GM10847 (cell line): ENCODE results near the gene DENND6B.

Source experiments
- POLR2A ChIP-seq: IDR thresholded peaks from 2 replicates; pipeline ENCODE4 v1.6.1; 2011; ENCODE audit not compliant: insufficient read length; ENCODE audit errors: extremely low read depth

Gene DENND6B

DNA sequence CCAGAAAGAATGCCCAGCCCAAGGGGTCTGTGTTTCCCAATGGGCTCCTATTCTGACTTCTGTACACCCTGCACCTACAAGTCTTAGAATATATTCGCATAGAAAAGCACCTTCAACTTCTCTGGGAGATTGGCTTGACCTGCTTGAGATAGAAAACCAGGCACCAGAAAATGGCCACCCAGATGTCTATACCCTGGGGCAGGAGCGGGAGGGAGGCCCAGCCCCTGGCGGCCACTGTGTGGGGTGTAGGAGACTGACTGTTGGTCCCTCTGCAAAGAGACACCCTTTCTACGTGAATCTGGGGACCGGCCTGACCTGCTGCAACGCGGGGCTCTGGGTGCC is 8.5 kb downstream of the DENND6B start:
- TF ChIP-seq POLR2A = no peak

DNA sequence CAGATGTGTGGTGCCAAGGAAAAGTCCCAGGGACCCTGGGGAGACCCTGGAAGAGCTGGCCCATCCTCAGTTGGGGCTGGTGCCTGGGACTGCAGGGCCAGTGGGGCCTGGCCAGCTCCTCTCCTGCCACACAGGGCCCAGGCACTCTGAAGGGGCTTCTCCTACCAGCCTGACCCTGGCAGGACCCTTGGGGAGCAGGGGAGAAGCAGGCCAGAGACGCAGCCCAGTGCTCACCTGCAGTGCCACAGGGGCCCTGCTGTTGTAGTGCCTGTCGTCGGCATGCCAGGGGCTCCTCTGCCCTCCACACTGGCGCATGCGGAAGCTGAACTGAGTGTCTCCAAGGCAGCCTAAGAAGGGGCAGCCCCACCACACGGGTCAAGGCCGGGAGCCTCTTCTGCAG is 9.1 kb downstream of the DENND6B start:
- no peak for TF ChIP-seq POLR2A

DNA sequence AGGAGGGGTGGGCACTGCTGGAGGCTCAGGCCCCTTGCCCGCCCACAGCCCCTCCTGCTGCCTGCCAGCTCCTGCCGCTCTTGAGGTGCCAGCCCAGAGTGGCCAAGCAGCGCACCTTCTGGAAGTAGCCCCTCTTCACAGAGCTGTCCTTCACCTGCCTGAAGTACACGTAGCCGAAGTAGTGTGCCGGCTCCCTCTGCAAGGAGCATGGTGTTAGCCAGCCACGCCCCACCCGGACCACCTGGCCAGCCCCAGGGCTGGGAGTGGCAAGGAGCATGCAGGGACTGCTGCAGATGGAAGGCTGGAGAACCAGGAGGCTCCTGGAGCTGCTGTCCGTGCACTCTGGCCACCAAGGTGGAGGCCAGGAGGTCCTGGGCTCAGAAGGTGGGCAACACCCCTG is 9.6 kb downstream of the DENND6B start:
- no peak for TF ChIP-seq POLR2A

DNA sequence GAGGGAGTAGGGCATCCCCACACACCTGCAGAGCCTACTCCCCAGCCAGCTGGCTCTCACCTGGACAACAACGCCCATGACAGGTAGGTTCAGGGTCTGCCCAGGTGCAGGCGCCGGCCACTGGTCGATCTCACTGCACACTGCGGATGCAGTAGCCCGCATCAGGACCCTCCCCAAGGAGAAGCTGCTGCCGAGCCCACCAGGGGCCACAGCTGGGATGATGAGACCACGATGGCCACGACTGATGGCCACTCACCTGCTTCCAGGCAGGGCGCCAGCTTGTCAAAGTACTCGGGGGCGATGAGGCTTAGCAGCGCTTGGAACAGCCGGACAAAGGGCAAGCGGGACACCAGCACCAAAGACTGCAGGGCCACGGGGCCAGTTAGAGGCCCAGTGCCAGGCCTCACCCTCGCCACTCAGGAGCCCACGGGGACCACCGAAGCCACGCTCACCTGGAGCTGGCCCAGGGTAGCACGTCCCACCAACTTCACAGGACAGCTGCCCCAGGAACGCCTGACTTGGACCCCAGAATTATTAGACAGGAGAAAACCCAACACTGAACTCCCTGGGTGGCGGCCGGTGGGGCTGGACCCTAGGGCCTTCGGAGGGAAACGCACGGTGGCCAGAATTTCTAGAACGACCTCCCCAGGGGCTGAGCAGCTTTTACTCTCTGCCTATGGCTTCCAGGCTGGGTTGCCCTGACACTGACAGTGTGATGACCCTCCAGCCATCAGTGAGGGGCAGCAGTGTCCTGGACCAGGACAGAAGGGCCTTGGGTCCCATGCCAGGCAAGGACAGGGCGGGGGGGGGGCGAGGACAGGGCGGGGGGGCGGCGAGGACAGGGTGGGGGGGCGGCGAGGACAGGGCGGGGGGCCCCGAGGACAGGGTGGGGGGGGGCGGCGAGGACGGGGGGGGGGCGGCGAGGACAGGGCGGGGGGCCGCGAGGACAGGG is 10.4 kb downstream of the DENND6B start:
- no peak for TF ChIP-seq POLR2A

DNA sequence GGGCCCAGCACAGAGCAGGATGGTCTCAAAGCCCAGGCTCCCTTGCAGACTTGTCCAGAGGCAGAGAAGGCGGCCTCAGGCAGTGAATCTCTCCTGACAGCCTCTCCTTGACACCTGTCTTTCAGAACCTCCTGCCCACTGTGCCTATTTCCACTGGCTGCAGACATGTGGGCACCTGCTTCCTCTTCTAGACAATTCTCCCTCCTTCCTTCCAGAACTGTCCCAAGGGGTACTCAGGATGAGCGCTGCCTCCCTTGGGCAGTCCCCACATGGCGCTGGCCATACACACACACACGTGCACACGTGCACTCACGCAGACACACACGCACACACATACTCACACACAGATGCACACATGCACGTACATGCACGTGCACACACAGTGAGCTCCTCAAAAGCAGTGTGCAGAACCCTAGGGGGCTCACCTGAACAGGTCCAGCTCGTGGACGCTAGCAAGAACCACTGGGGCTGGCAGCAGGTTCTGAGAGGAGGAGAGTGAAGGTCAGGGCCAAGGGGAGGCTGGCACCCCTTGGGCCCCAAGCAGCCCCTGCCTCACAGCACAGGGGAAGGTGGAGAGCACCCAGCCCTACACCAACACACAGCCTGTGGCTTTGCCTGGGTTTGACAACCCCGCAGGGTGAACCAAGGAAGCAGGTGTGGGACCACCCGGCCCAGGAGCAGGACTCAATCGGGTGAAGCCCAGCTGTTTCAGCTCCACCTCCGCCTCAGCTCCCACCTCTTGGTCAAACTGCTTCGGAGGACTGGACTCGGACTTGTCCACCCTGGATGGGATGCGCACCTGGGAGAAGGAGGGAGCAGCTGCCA is 11.3 kb downstream of the DENND6B start:
- no peak for TF ChIP-seq POLR2A

DNA sequence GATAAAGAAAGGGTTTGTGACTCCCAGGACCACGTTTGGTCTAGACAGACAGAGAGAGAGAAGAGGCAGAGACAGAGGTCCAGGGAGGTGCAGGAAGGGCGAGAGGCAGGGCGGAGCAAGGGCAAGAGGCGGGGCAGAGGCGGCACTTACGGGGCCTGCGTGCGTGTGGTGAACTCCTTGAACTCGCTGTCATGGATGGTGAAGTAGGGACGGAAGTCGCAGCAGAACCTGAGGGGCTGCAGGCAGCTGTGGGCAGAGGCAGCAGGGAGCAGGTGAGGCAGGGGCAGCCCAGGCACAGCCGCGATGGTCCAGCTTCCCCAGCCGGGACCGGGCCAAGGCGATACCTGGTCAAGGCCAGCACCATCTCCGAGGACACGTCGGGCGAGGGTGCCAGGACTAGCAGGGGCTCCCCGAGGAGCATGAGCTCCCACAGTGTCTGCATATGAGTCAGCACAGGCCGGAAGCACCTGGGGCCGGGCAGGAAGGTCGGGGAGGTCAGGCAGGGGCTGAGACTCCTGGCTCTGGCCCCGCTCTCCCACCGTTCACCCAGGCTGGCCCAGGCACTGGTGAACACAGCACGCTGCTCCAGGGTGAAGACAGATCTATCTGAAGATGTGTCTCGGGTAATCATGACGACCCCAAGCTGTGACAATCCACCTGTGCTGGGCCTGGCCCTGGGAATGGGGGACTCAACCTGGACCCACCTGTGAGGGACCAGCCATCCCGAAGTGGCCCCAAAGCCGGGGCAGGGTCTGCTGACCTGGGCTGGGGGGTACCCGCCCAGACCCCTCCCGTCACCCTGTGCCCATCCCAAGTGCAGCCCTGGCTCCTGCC is 12.1 kb downstream of the DENND6B start:
- TF ChIP-seq POLR2A = peak; percentile 75

DNA sequence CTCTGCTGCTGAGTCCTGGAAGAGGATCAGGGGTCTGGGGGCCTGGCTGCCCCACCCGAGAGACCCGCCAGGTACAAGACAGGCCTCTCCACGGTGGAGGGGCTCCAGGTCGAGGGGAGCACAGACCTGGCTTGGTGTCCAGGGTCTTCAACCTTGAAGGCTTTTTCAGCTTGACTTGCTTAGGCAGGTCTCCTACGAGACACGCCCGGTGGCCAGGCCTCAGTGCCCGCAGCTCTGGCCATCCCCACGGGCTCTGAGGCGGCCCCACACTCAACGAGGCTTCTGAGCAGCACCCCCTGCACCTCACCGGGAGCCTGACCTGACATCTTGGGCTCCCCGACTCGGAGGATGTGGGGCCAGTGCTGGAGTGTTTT is 12.7 kb downstream of the DENND6B start:
- TF ChIP-seq POLR2A = no peak

DNA sequence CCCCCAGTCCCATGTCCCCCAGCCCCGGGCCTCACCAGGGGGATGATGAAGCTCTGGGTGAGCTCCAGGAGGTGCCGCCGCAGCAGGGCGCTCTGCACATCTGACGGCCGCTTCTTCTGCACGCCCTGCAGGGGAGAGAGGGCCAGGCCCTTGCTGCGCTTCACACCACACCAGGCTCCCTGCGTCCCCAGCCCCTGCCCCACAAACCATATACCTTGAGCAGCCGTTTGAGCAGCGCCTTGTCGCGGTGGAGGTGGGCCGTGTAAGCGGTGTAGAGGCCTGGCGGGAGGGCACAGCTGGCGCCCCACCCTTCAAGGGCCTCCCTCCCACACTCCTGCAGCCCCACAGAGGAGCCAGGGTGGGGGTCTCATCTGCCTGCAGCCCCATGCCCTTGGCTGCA is 13.2 kb downstream of the DENND6B start:
- no peak for TF ChIP-seq POLR2A

DNA sequence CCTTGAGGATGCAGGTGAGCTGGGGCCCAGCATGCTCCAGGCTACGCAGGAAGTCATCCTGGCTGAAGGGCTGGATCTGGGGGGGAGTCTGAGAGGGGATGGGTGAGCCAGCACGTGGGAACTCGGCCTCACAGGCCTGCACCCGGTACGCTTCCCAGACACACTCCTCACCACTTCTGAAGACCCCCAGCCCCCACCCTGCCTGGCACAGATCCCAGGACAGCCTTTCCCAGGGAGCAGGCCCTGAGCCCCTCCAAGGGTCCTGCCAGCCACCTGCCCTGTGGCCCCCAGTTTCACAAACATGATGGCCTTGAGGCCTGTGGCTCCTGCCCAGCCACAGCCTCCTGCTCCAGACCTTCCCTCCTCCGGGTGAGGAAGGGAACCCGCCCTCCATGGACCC is 13.8 kb downstream of the DENND6B start:
- TF ChIP-seq POLR2A = no peak

DNA sequence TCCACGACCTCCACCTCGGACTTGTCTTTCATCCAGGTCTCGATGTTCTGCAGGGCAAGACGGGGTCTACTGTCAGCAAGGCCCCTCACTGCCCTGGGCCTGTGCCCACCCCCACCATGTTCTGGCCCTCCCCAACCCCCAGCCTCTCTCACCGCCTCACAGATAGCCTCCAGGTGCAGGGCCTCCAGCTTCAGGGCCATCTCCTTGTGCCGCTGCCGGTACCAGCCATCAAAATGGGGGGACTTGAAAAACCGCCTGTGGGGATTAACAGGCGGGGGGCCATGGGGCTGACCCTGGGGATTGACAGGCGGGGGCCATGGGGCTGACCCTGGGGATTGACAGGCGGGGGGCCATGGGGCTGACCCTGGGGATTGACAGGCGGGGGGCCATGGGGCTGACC is 14.4 kb downstream of the DENND6B start:
- no peak for TF ChIP-seq POLR2A

DNA sequence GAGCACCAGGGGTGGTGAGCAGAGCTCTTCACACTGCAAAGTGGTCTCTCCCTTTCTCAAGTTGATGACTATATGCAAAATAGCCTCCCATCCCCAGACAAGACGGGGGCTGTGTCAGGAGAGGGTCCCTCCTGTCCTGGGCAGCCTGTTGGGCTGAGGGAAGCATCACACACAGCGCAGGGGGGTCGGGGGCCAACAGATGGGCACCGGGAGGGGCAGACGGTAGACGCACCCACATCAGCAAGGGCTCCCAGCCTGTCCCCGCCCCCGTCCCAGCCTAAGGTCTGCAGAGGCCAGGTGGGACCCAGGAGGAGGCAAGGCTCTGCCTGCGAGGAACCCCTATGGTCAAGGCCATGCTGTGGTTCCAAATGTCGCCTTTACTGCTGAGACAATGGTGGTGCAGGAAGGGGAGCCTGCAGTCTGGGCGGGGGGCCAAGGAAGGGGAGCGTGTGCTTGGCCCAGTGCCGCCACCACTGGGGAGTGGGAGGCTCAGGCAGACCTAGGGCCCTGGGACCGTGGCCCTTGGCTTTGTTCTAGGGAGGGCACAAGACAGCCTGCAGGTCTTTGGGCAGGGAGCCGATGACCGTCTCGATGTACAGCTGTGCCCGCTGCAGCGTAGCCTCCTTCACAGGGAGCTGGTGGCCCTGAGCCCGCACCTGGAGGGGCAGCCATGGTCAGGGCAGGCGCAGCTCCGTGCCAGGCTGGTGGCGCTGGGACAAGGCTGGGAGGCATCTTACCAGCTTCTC is 15.0 kb downstream of the DENND6B start:
- TF ChIP-seq POLR2A = no peak

DNA sequence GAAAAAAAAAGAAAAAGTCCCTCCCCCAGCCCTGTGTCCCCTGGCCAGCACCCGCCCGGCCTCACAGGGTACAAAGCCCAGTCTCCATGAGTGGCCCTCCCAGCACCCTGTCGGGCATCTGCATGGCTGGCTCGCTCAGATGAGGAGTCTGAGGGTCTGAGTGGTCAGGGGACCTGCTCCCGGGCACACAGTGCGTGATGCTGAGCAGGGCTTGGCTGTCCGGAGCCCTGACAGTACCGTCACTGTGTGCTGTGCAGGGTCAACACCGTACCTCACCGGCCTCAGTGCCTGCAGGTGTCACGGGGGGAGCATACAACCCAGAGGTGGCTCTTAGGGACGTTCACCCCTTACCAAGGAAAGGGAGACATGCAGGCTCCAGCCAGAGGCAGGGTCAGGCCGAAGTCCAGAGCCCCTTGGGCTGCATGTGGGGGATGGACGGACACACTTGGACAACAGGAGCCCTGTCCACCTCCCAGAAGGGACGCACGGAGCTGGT is 15.8 kb downstream of the DENND6B start:
- TF ChIP-seq POLR2A = no peak

DNA sequence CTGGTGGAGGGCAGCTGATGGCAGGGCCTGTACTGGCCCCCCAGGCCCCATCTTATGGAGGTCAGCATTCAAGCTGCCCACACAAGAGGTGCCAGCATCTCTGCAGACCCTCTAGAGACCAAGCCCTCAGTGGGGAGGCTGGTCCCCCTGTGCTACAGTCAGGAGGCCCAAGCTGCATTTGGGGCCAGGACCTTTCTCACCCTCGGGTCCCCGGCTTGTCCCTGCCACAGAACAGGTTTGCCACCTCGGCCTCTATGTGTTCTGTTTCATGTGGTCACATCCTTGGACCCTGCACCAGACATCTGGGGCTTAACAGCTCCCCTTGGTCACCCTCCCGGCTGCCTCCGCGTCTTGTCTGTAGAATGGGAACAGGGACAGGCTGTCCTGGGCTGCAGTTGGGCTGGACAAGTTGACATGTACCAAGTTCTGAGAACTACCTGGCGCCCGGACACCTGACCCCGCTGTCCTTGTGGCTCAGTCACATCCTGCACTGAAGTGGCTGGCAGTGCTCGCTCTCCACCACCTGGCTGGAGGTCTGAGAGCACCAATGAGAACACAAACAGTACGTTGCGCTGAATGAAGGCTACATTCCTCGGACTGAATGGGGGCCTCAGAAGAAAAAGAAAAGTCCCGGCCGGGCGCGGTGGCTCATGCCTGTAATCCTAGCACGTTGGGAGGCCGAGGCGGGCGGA is 16.6 kb downstream of the DENND6B start:
- TF ChIP-seq POLR2A = no peak

DNA sequence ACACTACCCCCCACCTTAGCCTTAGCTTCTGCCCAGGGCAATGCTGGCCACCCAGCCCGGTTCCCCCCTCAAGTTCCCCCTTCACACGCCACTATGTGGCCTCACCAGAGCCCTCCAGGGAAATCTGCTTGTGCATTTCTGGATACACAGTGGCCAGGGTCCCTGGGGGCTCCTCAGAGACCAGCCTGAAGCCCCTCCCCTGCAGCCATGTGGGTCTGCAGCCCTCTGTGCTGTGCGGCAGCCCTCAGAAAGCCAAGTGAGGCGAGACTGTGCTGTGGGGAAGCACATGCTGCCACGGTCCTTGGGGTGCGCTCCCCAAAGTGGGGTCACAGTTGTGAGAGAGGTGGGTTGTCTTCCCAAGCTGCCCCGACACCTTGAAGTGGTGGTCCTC is 17.2 kb downstream of the DENND6B start:
- TF ChIP-seq POLR2A = no peak
